UCSD-AML1 (cell line): ENCODE results near the gene DPF3.

Experiments
- DNase-seq: peaks from one replicate; lab custom pipeline; 2025; ENCODE audit not compliant: unreplicated experiment; lab: John Stamatoyannopoulos, UW

Gene DPF3

DNA sequence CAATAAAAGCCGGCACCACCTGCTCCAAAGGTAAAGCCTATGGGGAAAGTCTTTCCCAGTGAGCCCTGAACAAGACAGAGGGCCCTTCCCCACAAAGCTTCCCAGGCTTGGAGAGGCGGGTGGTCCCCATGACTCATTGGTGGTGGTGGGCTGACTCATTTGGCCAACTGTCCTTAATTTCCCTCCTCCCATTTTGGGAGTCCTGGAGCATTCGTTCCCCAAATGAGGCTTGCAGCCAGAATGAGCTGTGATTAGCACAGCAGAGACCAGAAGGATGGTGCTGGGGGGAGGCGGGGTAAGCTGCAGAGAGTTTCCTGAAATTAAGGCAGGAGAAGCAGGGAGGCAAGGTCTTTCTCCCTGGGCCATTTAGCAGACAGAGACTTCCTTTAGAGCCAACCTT lies 241.7 kb downstream of the DPF3 start:
- DNase-seq = no peak

DNA sequence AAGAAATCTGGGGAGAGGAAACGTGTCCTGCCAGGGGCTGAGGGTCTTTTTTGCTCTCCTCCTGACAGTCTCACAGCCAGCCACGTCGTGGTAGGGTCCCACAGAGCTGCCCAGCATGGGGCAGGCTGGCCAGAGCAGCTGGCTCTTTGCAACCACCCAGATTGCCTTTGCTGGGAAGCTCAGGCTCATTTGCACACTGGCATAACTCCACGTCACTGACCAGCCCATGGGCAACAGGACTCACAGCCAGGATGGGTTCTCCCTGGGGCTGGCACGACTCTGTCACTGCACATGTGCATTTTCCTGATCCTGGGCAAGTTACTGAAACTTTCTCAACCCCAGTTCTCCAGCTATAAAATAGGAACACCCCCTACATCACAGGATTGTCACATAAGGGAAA lies 242.2 kb downstream of the DPF3 start:
- DNase-seq = no peak

DNA sequence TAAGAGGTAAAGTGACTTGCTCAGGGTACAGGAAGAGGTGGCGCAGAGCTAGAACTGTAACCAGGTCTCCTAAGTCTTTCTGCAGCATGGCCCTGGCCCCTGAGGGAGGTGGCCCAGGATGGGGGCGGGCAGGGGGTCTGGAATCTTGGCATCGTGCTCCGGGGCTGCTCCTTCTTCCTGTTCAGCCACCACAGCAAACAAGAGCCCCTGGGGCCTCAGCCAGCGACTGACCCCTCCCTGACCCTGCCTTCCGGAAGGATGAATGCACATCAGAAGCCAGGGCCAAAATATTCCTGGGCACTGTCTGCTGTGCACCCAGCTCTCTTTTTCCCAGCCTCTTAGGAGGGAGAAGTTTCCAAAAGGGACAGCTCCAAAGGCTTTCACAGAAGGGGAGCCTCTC lies 242.8 kb downstream of the DPF3 start:
- no peak for DNase-seq

DNA sequence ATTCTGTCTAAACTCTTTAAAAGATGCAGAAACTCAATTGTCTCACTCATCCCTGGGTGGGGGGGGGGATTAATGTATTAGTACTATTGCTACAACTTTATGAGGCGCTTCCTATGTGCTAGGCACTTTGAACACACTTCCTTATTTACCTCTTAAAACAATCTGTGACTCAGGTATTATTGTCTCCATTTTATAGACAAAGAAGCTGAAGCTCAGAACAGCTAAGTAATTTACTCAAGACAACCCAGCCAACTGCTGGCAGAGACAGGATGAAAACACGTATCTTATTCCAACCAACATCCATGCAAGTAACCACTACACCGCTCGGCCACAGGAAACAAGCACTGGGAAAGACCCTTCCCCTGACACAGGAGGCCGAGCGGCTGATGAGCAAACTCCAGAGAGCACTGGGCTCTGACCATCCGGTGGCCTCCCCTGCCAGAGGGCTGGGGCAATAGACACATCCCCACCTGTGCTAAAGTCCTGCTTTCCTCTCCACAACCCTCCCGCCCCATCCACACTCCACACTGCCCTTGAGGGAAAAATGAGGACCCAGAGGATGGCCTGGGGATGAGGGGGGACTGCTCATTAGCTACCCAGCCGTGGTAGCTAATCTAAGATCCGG lies 244.2 kb downstream of the DPF3 start:
- no peak for DNase-seq

DNA sequence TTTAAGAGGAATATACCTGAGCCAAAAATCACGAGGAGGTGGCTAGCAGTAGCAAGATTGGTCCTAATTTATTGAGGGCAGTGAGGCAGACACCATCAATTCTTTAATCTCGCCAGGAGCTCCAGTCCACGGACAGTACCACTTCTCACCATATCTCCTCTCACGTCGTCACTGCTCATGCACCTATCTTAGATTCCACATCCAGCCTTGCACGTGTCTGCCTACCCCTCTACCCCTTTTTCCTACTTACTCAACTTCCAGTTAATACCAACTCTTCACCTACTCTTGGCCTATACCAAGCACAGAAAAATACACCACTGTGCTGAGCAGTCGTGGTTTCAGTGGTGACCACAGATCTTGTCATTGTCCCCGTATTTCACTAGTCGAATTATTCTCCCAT lies 246.1 kb downstream of the DPF3 start:
- no peak for DNase-seq

DNA sequence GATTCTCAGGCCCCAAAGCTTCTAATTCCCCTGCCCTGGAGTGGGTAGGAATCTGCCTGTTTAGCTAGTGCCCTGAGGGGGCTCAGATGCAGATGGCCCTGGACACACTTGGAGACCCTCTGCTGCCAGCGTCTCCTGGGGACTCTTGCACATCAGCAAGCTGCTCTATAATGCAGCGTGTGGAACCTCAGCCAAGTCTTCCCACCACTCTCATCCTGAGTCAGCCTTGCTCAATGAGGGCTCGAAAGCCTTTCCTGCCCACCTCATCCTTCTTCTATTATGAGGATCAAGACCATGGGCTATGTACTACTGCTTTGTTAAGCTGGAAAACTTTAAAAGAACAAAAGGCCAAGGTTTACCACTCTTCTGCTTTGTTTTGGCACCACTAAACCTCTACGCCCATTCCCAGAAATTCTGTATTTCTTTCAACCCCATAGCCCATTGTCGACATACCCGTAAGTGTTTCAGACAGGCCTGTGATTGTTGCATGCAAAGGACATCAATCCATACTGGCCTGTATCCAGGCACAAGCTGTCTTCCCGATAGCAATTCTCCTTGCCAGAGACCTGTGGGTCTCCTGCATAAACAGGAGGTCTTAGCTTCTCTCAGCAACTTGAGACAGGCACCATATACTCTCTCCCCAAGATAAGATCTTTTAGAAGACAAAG lies 246.9 kb downstream of the DPF3 start:
- no peak for DNase-seq

DNA sequence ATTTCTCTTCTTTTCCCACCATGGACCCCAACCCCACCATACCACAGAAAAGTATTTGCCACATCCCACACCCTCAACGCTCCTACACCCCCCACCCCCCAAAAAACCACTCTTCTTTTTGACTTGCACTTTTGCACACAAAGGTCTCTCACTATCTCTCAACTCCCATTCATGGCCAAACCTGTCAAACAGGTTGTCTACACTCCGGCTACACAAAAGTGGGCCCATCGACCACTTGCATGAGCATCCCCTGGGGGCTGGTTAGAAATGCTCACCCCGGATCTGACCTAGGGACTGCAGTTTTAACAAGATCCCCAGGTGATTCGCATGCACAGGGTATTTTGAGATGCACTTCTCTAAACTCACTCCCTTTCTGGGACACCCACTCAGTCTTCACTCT lies 248.2 kb downstream of the DPF3 start:
- DNase-seq = no peak

DNA sequence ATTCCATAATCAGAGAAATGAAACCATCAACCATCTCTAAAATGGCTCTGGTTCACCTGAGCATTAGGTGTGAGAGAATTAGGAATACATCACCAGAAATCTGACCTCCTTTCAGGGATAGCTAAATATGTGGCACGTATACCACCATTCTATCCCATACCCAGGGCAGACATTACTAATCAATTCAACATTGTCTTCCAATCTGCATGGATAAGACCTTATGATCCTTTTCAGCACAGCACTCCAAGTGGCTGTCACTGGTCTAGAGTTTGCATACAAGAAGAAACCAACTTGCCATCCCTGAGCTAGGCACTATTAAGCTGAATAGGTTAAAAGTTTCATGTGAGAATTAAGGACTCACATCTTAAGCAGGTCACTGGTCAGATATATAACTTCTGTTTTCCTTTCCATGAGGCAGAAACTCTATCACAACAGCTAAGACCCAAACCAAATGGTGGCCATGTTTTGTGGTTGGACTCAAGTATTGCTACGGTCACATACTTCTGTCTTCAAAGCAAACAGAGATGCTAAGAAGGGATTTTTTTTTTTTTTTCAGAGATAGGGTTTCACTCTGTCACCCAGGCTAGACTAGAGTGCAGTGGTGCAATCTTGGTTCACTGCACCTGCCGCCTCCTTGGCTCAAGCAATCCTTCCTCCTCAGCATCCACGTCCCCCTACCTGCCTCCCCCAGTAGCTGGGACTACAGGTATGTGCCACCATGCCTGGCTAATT lies 249.0 kb downstream of the DPF3 start:
- DNase-seq = no peak

DNA sequence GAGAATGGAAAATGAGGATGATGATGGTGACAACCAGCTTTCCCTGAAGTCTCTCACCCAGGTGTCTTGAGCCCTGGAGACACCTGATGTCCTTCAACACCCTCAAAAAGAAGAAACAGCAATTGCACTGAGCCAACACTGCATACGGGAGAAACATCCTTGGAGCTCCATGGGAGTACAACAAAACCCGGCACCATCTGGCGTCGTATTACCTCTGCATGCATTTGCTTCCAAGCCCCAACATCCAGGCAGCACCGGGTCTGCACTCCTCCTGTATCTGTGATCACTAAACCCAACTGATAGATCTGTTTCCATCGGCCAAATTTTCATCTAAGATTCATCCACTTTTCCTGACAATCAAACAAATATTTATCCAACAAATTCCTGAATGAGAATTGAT lies 249.9 kb downstream of the DPF3 start:
- no peak for DNase-seq

DNA sequence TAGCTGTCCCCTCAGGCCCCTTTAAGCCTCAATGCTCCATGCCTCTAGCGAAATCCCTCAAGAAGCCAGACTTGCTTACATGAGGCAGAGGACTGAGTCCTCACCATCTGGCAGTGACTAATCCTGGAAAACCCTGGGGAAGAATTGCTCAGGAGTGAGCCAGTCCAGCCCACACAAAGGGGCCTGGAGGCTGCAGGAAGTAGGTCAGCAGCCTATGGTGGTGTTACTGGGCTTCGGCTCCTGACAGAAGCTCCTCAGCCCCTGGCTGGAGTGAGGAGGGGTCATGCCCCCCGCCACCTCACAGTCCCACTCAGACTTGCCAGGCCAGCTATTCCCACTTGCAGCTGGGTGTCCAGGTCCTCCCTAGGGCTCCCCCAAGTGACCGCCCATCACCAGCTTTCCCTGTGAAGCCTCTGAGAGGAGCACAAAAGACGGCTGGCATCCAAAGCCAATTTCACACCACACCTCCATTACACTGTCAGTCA lies 250.5 kb downstream of the DPF3 start:
- no peak for DNase-seq

DNA sequence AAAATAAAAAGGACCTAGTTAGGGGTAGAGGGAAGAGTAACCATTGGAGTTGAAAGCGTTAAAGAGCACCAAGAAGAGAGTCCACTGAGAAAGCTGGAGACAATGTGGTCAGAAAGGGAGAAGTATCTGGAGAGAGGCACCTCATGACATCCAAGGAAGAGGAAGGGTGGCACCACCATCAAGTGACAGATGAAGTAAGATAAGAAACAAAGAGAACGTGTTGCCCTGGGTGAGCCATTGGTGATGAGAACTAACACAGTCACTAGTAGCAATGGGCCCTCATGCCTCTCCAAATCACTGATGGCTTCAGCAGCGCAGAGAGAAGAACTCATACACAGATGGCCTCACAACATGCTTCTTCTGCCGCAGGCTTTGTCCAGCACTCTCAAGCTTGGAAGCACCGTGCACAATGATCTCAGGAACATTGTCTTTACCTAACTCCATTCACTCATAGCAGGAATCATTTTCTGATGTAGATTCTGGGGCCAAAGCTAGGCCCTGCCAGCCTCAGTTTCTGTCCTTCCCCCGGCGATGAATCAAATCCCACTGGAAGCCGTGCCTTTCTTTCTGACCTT lies 252.9 kb downstream of the DPF3 start:
- DNase-seq = no peak

DNA sequence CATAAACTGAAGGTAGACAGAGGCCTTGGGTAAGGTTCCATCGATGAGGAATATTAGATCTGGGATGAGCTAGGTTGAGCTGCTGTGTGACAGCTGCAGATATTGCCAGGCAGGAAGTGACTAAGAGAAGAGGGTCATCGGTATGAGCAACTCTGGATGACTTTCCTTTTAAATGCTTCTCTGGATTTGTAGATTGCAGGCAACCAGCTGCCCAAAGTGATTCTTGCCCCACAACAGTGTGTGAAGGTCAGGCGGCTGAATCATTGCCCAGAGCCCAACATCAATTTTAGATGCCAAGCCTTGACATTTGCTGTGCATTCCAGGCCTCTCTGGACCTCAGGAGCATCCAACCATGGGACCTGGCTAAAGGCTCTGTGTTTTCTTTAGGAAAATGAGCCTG lies 255.9 kb downstream of the DPF3 start:
- no peak for DNase-seq

DNA sequence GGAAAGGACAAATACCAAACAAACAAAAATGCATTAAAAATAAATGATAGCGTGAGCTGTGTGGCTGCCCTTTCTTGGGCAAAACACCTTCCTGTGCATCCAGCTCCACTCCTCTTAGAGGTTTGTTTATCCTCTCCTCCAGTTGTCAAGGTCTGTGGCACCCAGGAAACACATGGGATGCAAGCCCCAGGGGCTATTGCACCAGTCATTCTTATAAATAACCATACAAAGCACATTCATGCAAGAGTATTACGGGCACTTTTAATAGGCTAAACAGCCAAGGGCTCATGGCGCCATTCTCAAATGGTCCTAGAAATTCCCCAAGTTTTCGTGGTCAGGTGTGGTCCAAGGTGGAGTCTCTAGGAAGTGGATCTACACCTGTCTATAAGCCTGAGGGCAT lies 257.0 kb downstream of the DPF3 start:
- DNase-seq = no peak

DNA sequence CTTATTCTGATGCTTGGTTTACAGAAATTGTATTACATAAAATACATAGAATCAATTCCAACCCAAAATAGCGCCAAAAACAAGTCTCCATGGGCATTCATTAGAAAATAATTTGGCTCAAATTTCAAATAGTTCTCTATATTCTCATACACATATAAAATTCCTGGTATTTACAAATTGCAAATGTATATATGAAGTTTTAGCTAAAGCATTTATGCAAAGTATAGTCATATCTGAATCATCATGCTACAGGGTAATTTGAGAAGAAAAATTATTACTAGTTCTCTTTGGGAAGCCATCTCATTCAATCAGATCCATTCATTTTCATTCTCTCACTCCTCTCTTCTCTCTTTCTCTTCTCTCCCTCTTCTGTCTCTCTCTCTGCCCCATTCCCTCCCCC lies 257.8 kb downstream of the DPF3 start:
- DNase-seq = no peak

DNA sequence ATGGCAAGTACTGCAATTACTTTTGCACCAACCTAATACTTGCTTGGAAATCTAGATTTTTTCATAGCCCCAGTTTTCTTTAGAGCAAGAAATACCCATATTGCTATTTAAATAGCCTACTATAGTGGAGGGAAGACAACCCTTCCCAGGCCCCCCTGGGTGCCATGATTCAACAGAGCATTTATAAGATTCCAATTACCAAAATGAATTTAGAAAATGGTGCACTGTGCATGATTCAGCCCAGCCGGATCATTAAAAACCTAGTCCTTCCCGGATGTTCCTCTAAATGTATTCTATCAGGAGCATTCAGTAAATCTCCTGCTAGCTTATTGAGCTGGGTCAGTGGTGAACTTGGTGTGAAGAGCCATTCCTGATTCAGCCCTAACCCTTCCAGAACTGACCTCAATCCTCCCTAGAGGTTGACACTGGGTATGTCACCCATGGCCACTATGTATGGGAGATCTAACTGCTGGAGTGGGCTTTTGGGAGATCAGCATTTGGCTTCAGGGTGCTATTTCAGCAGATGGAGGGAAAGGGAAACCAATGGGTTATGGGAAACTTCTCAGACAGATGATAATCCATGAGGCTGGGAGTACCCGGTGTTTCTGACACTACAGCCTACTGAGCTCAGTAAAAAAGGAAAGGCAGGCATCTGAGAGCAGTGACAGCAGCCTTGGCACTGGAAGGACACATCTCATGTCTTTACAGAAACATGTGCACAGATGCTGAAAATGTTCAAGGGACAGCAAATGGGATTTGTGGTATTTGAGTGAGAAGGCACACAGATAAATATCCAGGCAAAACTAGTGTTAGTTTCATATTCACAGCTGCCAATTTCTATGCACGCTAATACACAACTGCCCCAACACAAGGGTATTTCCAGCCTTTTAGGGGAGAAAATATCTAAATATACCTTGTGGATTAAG lies 258.9 kb downstream of the DPF3 start:
- DNase-seq = no peak

DNA sequence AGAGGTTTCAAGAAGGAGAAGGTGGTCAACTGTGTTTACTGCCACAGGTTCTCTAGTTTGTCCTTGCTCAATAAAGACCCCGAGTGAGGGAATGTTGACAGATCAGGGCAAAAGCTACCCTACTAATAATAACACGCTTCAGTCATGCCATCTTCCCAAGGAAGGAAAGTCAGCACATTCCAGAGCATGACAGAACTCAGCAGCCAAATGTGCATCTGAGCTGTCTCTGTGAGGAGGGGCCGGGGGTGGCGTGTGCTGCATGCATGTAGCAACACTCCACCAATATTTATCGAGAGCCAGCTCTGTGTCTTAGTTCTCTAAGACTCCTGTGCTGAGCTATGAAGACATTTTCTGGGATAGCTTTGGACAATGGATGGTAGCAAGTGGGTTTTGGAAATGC lies 260.4 kb downstream of the DPF3 start:
- DNase-seq = no peak

DNA sequence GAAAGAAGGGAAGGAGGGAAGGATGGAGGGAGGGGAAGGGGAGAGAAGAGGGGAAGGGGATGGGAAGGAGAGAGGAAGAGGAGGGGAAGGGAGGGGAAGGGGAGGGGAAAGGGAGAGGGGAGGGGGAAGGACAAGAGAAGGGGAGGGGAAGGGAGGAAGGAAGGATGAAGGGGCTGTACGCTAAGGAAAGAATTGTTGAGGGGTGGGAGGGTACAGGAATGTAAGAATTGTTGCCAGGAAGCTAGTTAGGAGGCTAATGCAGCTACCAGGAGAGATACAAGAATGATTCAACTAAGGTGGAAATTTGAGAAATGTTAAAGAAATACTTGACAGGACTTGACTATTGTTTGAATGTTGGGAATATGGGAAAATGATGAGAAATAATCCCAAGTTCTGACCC lies 261.2 kb downstream of the DPF3 start:
- no peak for DNase-seq

DNA sequence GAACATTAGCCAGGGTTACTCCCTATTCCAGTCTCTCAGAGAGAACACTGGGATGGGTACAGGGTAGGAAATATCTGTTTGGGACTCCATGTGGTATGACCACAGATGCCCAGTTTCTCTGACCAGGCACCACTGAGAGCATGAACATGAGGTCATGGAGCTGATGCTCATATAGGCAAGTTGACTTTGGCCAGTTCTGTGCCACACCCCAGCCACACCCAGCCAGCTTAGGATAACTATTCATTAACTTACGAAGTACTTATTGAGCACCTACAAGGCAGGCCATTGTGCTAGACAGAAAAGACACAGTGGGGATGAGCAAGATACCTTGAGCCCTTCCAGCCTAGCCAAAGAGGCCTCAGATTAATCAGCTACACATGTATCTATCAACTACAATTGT lies 262.5 kb downstream of the DPF3 start:
- no peak for DNase-seq

DNA sequence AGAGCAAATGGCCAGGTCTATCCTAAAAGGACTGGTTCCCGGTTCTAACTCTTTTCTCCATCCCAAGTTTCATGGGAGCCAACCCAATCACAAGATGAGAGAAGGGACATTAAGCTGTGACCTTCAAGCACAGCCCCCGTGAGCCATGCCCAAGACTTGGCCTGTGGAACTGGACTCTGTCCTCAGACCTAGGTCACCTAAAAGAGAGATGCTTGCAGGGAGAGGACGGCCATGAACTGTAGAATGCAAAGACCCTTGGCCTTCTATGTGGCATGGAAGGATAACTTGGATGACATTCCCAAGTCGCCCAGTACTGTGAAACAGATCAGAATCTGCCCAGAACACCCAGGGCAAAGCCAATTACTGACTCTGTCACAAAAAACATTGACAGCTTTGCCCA lies 263.5 kb downstream of the DPF3 start:
- no peak for DNase-seq

DNA sequence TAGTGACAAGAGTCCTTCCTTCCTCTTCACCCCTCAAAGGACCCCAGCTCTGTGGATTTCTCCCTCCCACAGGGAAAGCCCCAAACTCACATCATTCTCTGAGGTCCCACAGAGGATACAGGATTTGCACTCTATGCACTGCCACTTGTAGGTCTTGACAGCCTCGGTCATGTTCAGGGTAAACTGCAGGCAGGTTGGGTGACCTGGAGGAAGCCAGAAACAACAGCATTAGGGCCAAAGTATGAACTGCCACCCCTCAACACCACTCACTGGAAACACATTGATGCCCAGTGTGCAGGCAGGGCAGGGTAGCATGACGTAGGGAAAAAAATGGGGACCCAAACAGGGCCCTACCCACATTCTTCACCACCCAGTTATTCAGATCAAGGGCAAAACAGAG lies 264.4 kb downstream of the DPF3 start:
- no peak for DNase-seq

DNA sequence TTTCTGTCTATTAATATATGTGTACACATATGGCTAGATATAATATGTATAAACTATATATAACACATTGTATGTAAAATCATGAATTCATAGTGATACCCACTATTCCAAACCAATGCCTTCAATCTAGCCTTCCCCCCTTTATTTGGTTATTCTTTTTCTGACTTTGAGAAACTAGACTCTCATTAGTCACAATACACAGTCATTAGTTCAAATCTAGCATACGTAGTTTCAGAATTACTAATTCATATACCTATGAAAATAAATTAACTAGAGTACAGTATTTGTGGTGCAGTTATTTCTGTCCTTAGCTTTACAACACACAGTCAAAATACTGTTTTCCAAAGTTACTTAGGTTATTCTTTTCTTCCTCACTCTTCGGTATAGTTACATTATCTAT lies 268.2 kb downstream of the DPF3 start:
- no peak for DNase-seq
